Measurements from ENCODE around the gene ZFP69. TPM values are rescaled to one million over a fixed set of nuclear protein-coding genes. Genes with fewer than 3 reads are reported as not detected.
A peak's percentile ranks its signal among the peaks of the same experiment; 100 is the strongest.

The ZFP69 gene
- total RNA-seq, 1 experiment from 2014 or later: 7.1 TPM

GRCh38 chr1:40451238-40451585, 25.9 kb upstream of the ZFP69 start:
- intact Hi-C loops (cut with micrococcal nuclease; ENCODE audit: unreplicated experiment): no loop called here
- no peak for DNase-seq (ENCODE audit: low spot score)
- ChIA-PET POLR2A (ENCODE audit: low non-redundant PET) (no interaction called here), CTCF (no interaction called here)
- peak overlapping the region; percentile 74 for H3K4me3 ChIP-seq (ENCODE audit: low read depth, low read length, poor library complexity, severe bottlenecking)
- H3K4me1 ChIP-seq (ENCODE audit: insufficient read depth, low read length, poor library complexity, severe bottlenecking): peaks cover 8% of the 10 kb centered on the region
- H3K36me3 ChIP-seq (ENCODE audit: insufficient read depth, low read length, poor library complexity, severe bottlenecking): peaks cover 30% of the 10 kb centered on the region
- no peaks in the 10 kb centered on the region for H3K27me3 ChIP-seq (replicated peaks; ENCODE audit: insufficient read depth, low read depth, low read length, poor library complexity)
- peak overlapping the region; percentile 86 for H3K27ac ChIP-seq (ENCODE audit: low read depth, low read length, poor library complexity, severe bottlenecking)
- no TSS peak for BruUV-seq (replicated peaks)
- TF ChIP-seq EZH2 (IDR thresholded peaks at IDR 0.05; ENCODE audit: borderline replicate concordance, low read depth, low read length, poor library complexity, severe bottlenecking): no peak
- TF ChIP-seq, protein P1, sequence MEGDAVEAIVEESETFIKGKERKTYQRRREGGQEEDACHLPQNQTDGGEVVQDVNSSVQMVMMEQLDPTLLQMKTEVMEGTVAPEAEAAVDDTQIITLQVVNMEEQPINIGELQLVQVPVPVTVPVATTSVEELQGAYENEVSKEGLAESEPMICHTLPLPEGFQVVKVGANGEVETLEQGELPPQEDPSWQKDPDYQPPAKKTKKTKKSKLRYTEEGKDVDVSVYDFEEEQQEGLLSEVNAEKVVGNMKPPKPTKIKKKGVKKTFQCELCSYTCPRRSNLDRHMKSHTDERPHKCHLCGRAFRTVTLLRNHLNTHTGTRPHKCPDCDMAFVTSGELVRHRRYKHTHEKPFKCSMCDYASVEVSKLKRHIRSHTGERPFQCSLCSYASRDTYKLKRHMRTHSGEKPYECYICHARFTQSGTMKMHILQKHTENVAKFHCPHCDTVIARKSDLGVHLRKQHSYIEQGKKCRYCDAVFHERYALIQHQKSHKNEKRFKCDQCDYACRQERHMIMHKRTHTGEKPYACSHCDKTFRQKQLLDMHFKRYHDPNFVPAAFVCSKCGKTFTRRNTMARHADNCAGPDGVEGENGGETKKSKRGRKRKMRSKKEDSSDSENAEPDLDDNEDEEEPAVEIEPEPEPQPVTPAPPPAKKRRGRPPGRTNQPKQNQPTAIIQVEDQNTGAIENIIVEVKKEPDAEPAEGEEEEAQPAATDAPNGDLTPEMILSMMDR (conservative IDR thresholded peaks at IDR 0.05; ENCODE audit: low read depth, low read length): no peak
- H3K9me3 ChIP-seq (ENCODE audit: low read depth, low read length, poor library complexity, severe bottlenecking): peaks cover 22% of the 10 kb centered on the region

DNA sequence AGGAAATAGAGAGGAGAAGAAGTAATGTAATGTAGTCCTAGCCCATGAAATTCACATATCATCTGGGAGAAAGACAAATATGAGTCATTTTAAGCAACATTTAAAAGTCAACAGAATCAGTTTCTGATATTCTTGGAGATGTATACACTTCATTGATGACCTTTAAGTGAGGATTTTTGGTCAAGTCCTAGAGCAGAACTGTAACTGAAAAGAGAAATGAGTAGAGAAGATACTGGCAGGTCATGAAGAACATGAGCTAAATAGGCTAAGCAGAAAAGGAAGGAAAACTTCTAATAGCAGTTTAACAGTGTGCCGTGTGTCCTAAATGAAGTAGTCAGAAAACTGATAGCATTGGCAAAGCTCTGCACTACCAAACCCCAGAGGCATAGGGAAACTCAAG, 22.2 kb upstream of the ZFP69 start:
- Histone ChIP-seq H3K27ac (ENCODE audit: low read depth, low read length, poor library complexity, severe bottlenecking) (no peak overlapping the region), H3K4me3 (ENCODE audit: low read depth, low read length, poor library complexity, severe bottlenecking) (no peak overlapping the region), H3K27me3 (replicated peaks; ENCODE audit: insufficient read depth, low read depth, low read length, poor library complexity) (no peaks in the 10 kb centered on the region), H3K36me3 (ENCODE audit: insufficient read depth, low read length, poor library complexity, severe bottlenecking) (peaks cover 67% of the 10 kb centered on the region), H3K4me1 (ENCODE audit: insufficient read depth, low read length, poor library complexity, severe bottlenecking) (peaks cover 8% of the 10 kb centered on the region), H3K9me3 (ENCODE audit: low read depth, low read length, poor library complexity, severe bottlenecking) (peaks cover 59% of the 10 kb centered on the region)
- ChIA-PET CTCF (no interaction called here), POLR2A (ENCODE audit: low non-redundant PET) (no interaction called here)
- intact Hi-C loops (cut with micrococcal nuclease; ENCODE audit: unreplicated experiment): no loop called here
- BruUV-seq (replicated peaks): no TSS peak
- TF ChIP-seq EZH2 (IDR thresholded peaks at IDR 0.05; ENCODE audit: borderline replicate concordance, low read depth, low read length, poor library complexity, severe bottlenecking): no peak
- TF ChIP-seq, protein P1 (conservative IDR thresholded peaks at IDR 0.05; ENCODE audit: low read depth, low read length): no peak
- DNase-seq (ENCODE audit: low spot score): no peak

GRCh38 chr1:40462956-40463590, 14.0 kb upstream of the ZFP69 start:
- ChIA-PET CTCF (no interaction called here), POLR2A (ENCODE audit: low non-redundant PET) (interaction anchor here (0.5 kb wide), 1 partner anchor 29 kb away, joined by 3 read pairs; no protein-coding TSS in a partner anchor)
- TSS peak; percentile 23 for BruUV-seq (replicated peaks)
- Histone ChIP-seq H3K27me3 (replicated peaks; ENCODE audit: insufficient read depth, low read depth, low read length, poor library complexity) (no peaks in the 10 kb centered on the region), H3K27ac (ENCODE audit: low read depth, low read length, poor library complexity, severe bottlenecking) (no peak overlapping the region), H3K9me3 (ENCODE audit: low read depth, low read length, poor library complexity, severe bottlenecking) (peaks cover 92% of the 10 kb centered on the region), H3K4me1 (ENCODE audit: insufficient read depth, low read length, poor library complexity, severe bottlenecking) (no peaks in the 10 kb centered on the region), H3K36me3 (ENCODE audit: insufficient read depth, low read length, poor library complexity, severe bottlenecking) (peaks cover 50% of the 10 kb centered on the region), H3K4me3 (ENCODE audit: low read depth, low read length, poor library complexity, severe bottlenecking) (no peak overlapping the region)
- TF ChIP-seq, protein P1 (conservative IDR thresholded peaks at IDR 0.05; ENCODE audit: low read depth, low read length): no peak
- no peak for TF ChIP-seq EZH2 (IDR thresholded peaks at IDR 0.05; ENCODE audit: borderline replicate concordance, low read depth, low read length, poor library complexity, severe bottlenecking)
- intact Hi-C loops (cut with micrococcal nuclease; ENCODE audit: unreplicated experiment): no loop called here
- no peak for DNase-seq (ENCODE audit: low spot score)

Data from A673 (cell line).